H1 (cell line): ENCODE data around the gene LRRC17. TPM values are rescaled to one million over a fixed set of nuclear protein-coding genes. Genes with fewer than 3 reads are reported as not detected.

ENCODE experiments used
- CTCF ChIA-PET: fragments of 300-600 bp; sonication (Branson Sonifier 250); formaldehyde crosslinking; loops from one replicate; lab custom pipeline; 2021; ENCODE audit not compliant: partially characterized antibody; lab: Charles Lee
- POLR2A ChIA-PET: fragments of 300-600 bp; sonication (Branson Sonifier 250); formaldehyde crosslinking; loops from one replicate; lab custom pipeline; 2021; ENCODE audit warnings: inconsistent platforms; ENCODE audit not compliant: partially characterized antibody; lab: Charles Lee
- DNase-seq, 2 experiments: peaks; one replicate each; pipeline versions ENCODE4 v3.0.0 to v3.0.0-alpha.2; 2010 to 2022; ENCODE audit warnings: low spot score in 2 of 2, low read depth in 1 of 2, mixed read lengths in 1 of 2
- FAIRE-seq: peaks from 2 replicates; lab custom pipeline; 2011; peaks lifted over from hg19 to GRCh38; lab: Jason Lieb, UNC
- H2AFZ ChIP-seq: 2 replicates; pipeline ENCODE4 v1.8.1; 2012; ENCODE audit warnings: low read length, inconsistent platforms
- H2AK5ac ChIP-seq: 2 replicates; pipeline ENCODE4 v1.6.1; 2013; ENCODE audit warnings: low read depth, low read length
- H2BK120ac ChIP-seq: replicated peaks from 2 replicates; pipeline ENCODE3; 2013; ENCODE audit warnings: low read depth, low read length, inconsistent platforms
- H2BK12ac ChIP-seq: 2 replicates; pipeline ENCODE4 v1.6.1; 2013; ENCODE audit warnings: low read depth, low read length
- H2BK15ac ChIP-seq: 2 replicates; pipeline ENCODE4 v1.6.1; 2013; ENCODE audit warnings: low read length
- H2BK20ac ChIP-seq: 2 replicates; pipeline ENCODE4 v1.6.1; 2013; ENCODE audit warnings: low read length
- H2BK5ac ChIP-seq: 2 replicates; pipeline ENCODE4 v1.6.1; 2013; ENCODE audit warnings: low read depth, low read length
- H3K14ac ChIP-seq: 2 replicates; pipeline ENCODE4 v1.6.1; 2013; ENCODE audit warnings: inconsistent platforms; ENCODE audit not compliant: insufficient read length
- H3K18ac ChIP-seq: 2 replicates; pipeline ENCODE4 v1.6.1; 2013; ENCODE audit warnings: low read length; ENCODE audit errors: extremely low read depth
- H3K23ac ChIP-seq: 2 replicates; pipeline ENCODE4 v1.6.1; 2013; ENCODE audit warnings: inconsistent platforms; ENCODE audit not compliant: insufficient read length
- H3K23me2 ChIP-seq: 2 replicates; pipeline ENCODE4 v1.6.1; 2013; ENCODE audit warnings: low read depth, low read length
- H3K27ac ChIP-seq: 2 replicates; pipeline ENCODE4 v1.6.1; 2011; ENCODE audit warnings: low read depth, low read length, inconsistent platforms
- H3K27me3 ChIP-seq, 4 experiments: replicated peaks in 1 of 4; 1 replicate in 1 of 4; 2 replicates in 3 of 4; pipeline versions ENCODE4 v1.6.1 to v1.8.1; 2011 to 2013; ENCODE audit warnings: low read length in 3 of 4, mild to moderate bottlenecking in 3 of 4, inconsistent platforms in 2 of 4, mixed read lengths in 2 of 4, moderate library complexity in 1 of 4; ENCODE audit not compliant: control insufficient read depth in 3 of 4, insufficient read depth in 3 of 4; ENCODE audit errors: extremely low read depth in 1 of 4
- H3K36me3 ChIP-seq, 4 experiments: 2 replicates each; pipeline versions ENCODE4 v1.6.1 to v1.8.1; 2011 to 2013; ENCODE audit warnings: mild to moderate bottlenecking in 4 of 4, low read length in 3 of 4, moderate library complexity in 2 of 4, control low read depth in 1 of 4, inconsistent platforms in 1 of 4; ENCODE audit not compliant: insufficient read depth in 4 of 4, control insufficient read depth in 2 of 4
- H3K4ac ChIP-seq: replicated peaks from 2 replicates; pipeline ENCODE3; 2013; ENCODE audit warnings: low read length, low read depth, mixed read lengths, inconsistent platforms; ENCODE audit not compliant: insufficient read length
- H3K4me1 ChIP-seq, 4 experiments: replicated peaks in 1 of 4; 1 replicate in 1 of 4; 2 replicates in 3 of 4; pipeline versions ENCODE4 v1.6.1 to v1.8.1; 2011 to 2013; ENCODE audit warnings: low read length in 3 of 4, inconsistent platforms in 2 of 4, mixed read lengths in 1 of 4; ENCODE audit not compliant: insufficient read depth in 4 of 4, control insufficient read depth in 3 of 4
- H3K4me2 ChIP-seq, 2 experiments: 2 replicates each; pipeline versions ENCODE4 v1.6.1 to v1.8.1; 2011 to 2013; ENCODE audit warnings: low read depth in 2 of 2, low read length in 2 of 2, control low read depth in 1 of 2, inconsistent platforms in 1 of 2, mild to moderate bottlenecking in 1 of 2; ENCODE audit not compliant: insufficient read depth in 1 of 2
- H3K4me3 ChIP-seq, 4 experiments: fragments of 200-600, 300-600 bp in 1 of 4; sonication (generic), shearing (Covaris generic), sonication (Bioruptor Twin) in 1 of 4; 2 replicates each; pipeline versions ENCODE4 v1.5.1 to v1.8.1; 2011 to 2016; ENCODE audit warnings: low read length in 4 of 4, low read depth in 3 of 4, control low read depth in 2 of 4, inconsistent platforms in 2 of 4, mild to moderate bottlenecking in 2 of 4, mixed read lengths in 1 of 4, moderate library complexity in 1 of 4; ENCODE audit not compliant: insufficient read depth in 2 of 4; ENCODE audit errors: extremely low read depth in 1 of 4
- H3K56ac ChIP-seq: replicated peaks from 2 replicates; pipeline ENCODE3; 2013; ENCODE audit warnings: low read depth, mild to moderate bottlenecking, mixed read lengths, low read length, inconsistent platforms; ENCODE audit not compliant: insufficient read length
- H3K79me1 ChIP-seq: 2 replicates; pipeline ENCODE4 v1.6.1; 2013; ENCODE audit warnings: low read depth, low read length, control low read depth
- H3K79me2 ChIP-seq, 2 experiments: 2 replicates each; pipeline versions ENCODE4 v1.6.1 to v1.8.1; 2012 to 2013; ENCODE audit warnings: low read length in 2 of 2, mild to moderate bottlenecking in 2 of 2, inconsistent platforms in 1 of 2; ENCODE audit not compliant: insufficient read depth in 2 of 2, control insufficient read depth in 1 of 2
- H3K9ac ChIP-seq, 4 experiments: replicated peaks in 1 of 4; 1 replicate in 1 of 4; 2 replicates in 3 of 4; pipeline versions ENCODE4 v1.6.1 to v1.8.1; 2011 to 2013; ENCODE audit warnings: low read depth in 3 of 4, low read length in 3 of 4, control low read depth in 2 of 4, mild to moderate bottlenecking in 2 of 4, moderate library complexity in 2 of 4, inconsistent platforms in 1 of 4; ENCODE audit errors: extremely low read depth in 1 of 4
- H3K9me3 ChIP-seq, 2 experiments: 2 replicates each; pipeline versions ENCODE4 v1.6.1 to v1.8.1; 2012 to 2013; ENCODE audit warnings: mild to moderate bottlenecking in 2 of 2, moderate library complexity in 2 of 2, control low read depth in 1 of 2, inconsistent platforms in 1 of 2, low read depth in 1 of 2, low read length in 1 of 2, mixed read lengths in 1 of 2; ENCODE audit not compliant: insufficient read depth in 2 of 2
- H4K20me1 ChIP-seq, 2 experiments: replicated peaks in 1 of 2; 2 replicates each; pipeline versions ENCODE3 to v1.8.1; 2011 to 2013; ENCODE audit warnings: inconsistent platforms in 2 of 2, low read length in 2 of 2, mild to moderate bottlenecking in 1 of 2; ENCODE audit not compliant: insufficient read depth in 2 of 2, control insufficient read depth in 1 of 2
- H4K5ac ChIP-seq: 2 replicates; pipeline ENCODE4 v1.6.1; 2013; ENCODE audit warnings: low read length, low read depth, mixed read lengths, inconsistent platforms; ENCODE audit not compliant: insufficient read length
- H4K8ac ChIP-seq: 2 replicates; pipeline ENCODE4 v1.8.0; 2013; ENCODE audit warnings: mild to moderate bottlenecking, moderate library complexity, low read length, inconsistent platforms; ENCODE audit not compliant: insufficient read depth; ENCODE audit errors: extremely low read depth
- H4K91ac ChIP-seq: replicated peaks from 2 replicates; pipeline ENCODE3; 2013; ENCODE audit warnings: low read length, mixed read lengths, inconsistent platforms; ENCODE audit not compliant: insufficient read length
- MAFK ChIP-seq: IDR thresholded peaks from 2 replicates; pipeline ENCODE4 v1.6.1; 2012; ENCODE audit warnings: low read depth, mild to moderate bottlenecking, improper control_type of control experiment, low read length
- WGBS, 2 experiments: shearing (Covaris generic) in 1 of 2; methylation state at CpG; one replicate each; pipeline versions ENCODE4 v1.1.6 to v1.1.7; 2013 to 2015; ENCODE audit warnings: low lambda C conversion rate in 2 of 2, mixed read lengths in 2 of 2, inconsistent platforms in 1 of 2, low coverage in 1 of 2, missing lambda C conversion rate in 1 of 2; ENCODE audit not compliant: insufficient replicate concordance in 2 of 2, insufficient coverage in 1 of 2, insufficient read length in 1 of 2; ENCODE audit errors: extremely low coverage in 1 of 2, missing lambda C conversion rate in 1 of 2; 5-methylcytosine and 5-hydroxymethylcytosine counted together
- polyA plus RNA-seq, 7 experiments: library from polyadenylated mRNA; depleted of rRNA in 3 of 7; stranded (reverse) in 5 of 7; unstranded in 2 of 7; fragments of >200 nt in 5 of 7; fragments of 200-250 nt in 2 of 7; gene quantifications; 1 replicate in 5 of 7; 2 replicates in 1 of 7; 4 replicates in 1 of 7; pipeline versions ENCODE4 v1.2.1 to v1.2.3, GENCODE V29; 2011 to 2013; ENCODE audit warnings: missing spikeins in 2 of 7, mixed read lengths in 2 of 7
- total RNA-seq: library from RNA; stranded (reverse); fragmentation: NEBNext Ultra II Directional; extraction: Animal tissue kit (Norgen Biotek cat#: 25700); gene quantifications from 2 replicates; pipeline ENCODE4 v1.2.1, GENCODE V29; 2021

The LRRC17 gene
- total and polyA plus RNA-seq, 2 of the 8 experiments (the other 6 are each of a cell fraction or from before 2014, with no cell fraction given) = 3.0 TPM

DNA sequence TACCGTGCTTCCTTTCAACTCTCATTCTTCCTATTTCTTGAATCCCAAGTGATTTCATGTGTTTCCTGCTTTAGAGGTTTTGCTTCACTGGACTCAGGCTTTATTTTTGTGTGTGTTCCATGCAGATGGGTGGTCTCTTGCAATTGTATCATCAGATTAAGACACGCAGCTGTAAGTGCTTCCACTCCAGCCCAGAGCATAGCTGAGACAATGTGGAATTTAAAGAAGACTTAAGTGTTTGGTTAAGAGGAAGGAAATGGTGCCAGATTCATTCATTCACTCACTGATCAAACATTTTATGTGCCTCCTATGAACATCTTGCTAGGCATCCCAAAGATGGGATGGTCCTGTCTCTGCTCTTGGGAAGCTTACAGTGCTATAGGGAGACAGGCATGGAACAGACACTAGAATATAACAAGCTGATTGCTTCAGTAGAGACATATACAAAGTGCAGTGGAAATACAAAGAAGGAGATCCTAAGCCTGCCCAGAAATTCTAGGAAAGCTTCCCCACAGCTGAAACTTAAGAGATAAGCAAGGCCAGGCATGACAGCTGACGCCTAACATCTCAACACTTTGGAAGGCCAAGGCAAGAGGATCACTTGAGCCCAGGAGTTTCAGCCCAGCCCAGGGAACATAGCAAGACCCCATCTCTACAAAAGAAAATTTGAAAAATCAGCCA lies 46.1 kb upstream of the LRRC17 start:
- no peak overlapping the region for H3K18ac ChIP-seq
- H4K8ac ChIP-seq = no peak overlapping the region
- H3K9ac ChIP-seq = no peak overlapping the region
- H3K14ac ChIP-seq = no peak overlapping the region
- no peak for FAIRE-seq
- no peaks in the 10 kb centered on the region for H3K79me2 ChIP-seq
- no peaks in the 10 kb centered on the region for H3K4me1 ChIP-seq
- no peaks in the 10 kb centered on the region for H4K20me1 ChIP-seq
- no peak overlapping the region for H2BK5ac ChIP-seq
- no peak overlapping the region for H3K23ac ChIP-seq
- no peaks in the 10 kb centered on the region for H3K36me3 ChIP-seq
- no peak for DNase-seq
- no peak overlapping the region for H2AK5ac ChIP-seq
- no peak overlapping the region for H4K5ac ChIP-seq
- no peak overlapping the region for H3K4me3 ChIP-seq
- ChIA-PET POLR2A (no interaction called here), CTCF (no interaction called here)
- no peak overlapping the region for H3K4ac ChIP-seq
- no peak overlapping the region for H2BK20ac ChIP-seq
- H4K91ac ChIP-seq = no peak overlapping the region
- TF ChIP-seq MAFK = no peak
- H3K27ac ChIP-seq = no peak overlapping the region
- H3K23me2 ChIP-seq = no peaks in the 10 kb centered on the region; the same call in 1 of the 2 replicates
- no peak overlapping the region for H3K4me2 ChIP-seq
- H2BK12ac ChIP-seq = no peak overlapping the region
- no peak overlapping the region for H2BK15ac ChIP-seq
- no peak overlapping the region for H3K56ac ChIP-seq
- H2BK120ac ChIP-seq = no peak overlapping the region
- no peaks in the 10 kb centered on the region for H3K79me1 ChIP-seq
- no peaks in the 10 kb centered on the region for H3K27me3 ChIP-seq
- WGBS, 2 experiments = 93% methylated on average over 3 of the region's 3 CpGs; no CpG with 5 or more reads in 1 of the 2 experiments
- no peaks in the 10 kb centered on the region for H3K9me3 ChIP-seq
- H2AFZ ChIP-seq = no peak overlapping the region
